Iris pigment epithelial cell (primary cell): Measurements from ENCODE around the gene MGAT3.
A peak's percentile ranks its signal among the peaks of the same experiment; 100 is the strongest.
"Not testable (repeated sequence)": the region's sequence is repeated elsewhere in the genome, so short reads cannot be mapped to it uniquely, and the experiment has no call there.

ENCODE experiments used
- DNase-seq: peaks from one replicate; pipeline ENCODE4 v3.0.0-alpha.2; 2011; ENCODE audit warnings: low read depth

MGAT3 gene

DNA sequence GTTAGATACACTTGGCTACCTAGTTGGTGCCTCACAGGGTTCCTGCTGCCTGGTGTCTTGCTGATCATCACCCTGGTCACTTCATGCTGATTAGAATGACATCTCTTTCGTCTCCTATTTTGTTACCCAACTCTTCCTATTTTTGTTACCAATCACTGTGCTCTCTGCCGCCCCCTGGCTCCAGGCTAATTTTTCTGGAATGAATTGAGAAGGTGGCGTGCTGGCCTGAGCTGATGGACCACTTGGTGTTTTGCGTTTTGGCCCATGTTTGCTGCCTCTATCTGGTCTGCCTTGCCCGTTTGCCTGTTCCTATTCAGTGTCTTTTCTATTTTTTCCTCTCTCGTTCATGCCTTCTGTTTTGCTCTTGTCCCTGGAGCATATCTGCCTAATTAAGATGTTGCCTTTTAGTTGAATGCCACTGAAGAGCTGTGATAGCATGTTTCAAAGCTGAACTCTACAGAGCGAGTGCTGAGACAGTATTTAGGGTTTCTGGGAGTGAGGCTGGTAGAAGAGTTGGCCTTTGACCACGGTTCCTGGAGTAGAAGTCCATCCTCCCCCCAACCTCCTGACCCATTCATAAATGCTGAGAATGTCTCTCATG, 57.7 kb downstream of the MGAT3 start:
- peak; percentile 41 for DNase-seq

DNA sequence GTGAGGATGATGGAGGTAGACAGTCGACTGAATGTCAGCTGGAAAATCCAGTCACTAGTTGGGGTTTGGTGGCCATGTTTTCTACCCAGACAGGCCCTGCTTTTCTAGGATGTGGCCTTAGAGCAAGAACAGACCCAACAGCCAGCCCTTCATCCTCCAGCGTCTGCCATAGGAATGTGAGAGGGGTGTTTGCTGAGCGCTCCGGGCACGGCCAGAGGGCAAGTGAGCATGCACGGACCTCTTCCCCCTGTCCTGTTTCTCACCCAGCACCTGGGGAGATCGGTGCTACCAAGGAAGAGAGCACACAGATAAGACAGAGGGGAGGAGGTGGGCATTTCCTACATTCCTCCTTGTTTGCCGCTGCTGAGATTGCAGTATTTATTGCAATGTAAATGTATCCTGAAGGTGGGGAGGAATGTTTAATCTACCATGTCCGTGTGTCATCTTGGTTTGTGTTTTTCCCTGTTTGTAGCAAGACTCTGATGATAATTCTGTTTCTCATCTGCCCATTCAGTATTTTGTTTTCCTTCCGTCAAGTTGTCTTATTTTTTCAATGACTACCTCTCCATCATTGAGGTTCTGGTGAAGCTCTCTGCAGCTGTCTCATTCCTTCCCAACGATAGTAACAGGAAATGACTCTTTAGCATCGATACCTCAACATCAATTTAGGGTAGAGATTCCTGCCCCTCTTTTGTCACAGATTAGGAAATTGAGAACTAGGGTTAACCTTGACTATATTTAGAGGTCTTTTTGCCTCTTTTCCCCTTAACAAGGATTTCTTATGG, 58.6 kb downstream of the MGAT3 start:
- no peak for DNase-seq

DNA sequence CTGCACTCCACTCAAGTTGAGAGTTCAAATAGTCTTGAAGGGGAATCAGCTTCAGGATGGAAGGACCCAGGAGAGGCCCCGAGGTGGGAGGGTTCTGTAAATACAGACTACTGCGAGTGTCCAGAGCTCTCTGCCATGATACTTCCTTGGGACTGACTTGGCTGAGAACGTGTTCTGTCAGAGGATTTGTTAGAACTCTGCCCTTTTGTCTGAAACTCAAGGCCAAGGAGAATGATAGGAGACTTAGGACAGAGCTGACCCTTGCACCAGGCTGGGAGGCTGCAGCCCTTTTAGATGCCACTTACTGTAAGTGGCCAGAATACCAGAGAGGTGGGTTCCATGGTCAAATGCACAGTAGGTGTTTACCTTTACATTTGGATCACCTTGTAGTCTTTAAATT, 60.7 kb downstream of the MGAT3 start:
- no peak for DNase-seq

DNA sequence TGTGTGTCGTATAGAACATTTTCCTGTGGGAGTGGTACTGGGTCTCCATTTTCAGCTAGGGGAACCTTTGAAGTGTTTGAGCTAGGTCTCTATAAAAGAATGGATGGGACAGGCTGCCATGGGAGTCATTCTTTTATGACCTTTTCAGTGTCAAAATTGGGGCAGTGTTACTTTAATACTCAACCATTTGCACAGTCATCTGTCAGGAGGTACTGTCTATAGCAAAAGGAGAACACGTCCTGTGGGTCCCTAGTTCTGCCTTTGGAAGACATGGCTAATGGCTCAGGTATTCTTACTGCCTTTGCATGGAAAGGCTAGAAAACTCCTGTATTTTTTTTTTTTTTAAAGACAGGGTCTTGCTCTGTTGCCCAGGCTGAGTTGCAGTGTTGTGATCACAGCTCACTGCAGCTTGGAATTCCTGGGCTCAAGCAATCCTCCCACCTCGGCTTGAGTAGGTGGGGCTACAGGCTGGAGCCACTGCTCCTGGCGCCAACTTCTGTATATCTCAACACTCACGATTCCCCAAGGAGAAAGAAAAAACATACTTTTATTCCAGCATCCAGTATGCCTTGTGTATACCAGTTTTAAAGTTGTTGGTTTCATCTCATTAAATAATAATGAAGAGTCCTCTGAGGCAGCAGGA, 61.5 kb downstream of the MGAT3 start:
- peak; percentile 28 for DNase-seq

DNA sequence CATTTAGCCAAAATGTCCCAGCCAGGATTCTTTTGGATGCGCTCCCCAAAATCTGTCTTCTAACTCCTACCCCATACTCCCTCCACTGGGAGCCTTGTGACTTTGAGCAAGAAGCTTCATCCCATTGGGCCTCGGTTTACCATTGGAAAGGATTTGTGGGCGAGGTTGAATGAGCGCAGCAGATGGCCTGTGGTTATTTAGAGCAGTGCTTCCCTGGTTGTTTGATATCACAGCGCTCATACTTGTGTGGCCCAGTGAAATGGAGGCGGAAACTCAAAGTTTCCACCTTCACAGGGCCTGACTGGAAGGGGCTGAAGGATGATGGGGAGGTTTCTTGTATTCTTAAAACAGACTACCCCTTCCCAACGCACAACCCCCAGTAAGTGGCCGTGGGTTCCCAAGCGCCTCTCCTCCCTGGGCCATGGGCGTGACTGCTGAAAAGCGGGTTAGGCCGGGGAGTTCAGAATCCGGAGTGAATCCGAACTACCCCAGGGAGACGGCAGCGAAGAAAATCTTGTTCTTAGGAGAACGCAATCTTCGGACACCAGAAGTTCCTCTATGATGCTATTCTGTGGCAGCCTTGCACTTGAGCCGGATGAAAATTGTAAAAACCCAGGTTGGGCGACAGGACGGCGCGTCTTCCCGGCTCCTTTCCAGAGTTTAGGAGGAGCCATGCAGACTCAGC, 62.3 kb downstream of the MGAT3 start:
- DNase-seq, result peak; percentile 71

DNA sequence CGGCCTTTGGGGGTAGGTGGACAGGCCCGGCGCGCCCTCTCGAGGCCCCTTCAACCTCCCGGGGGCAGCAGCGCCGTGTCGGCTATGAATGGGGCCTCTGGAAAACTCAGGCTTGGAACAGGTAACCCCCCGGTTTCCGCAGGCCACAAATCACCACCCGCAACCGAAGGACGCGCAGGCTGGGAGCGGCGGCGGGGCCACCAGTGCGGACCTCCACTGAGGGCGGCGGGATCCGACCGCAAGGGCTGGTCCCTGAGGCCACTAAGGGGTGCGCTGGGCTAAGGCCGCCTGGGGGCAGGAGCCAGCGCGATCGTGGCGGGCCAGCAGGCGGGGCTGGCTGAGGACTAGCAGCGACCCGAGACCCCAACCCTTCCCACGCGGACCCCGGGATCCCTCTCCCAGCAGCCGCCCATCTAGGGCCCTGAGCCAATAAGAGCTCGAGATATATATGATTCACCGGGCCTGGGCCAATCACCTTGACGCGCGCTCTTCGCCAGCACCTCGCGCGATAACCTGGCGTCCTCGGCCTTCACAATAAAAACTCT, 62.9 kb downstream of the MGAT3 start:
- DNase-seq, result peak; percentile 100

DNA sequence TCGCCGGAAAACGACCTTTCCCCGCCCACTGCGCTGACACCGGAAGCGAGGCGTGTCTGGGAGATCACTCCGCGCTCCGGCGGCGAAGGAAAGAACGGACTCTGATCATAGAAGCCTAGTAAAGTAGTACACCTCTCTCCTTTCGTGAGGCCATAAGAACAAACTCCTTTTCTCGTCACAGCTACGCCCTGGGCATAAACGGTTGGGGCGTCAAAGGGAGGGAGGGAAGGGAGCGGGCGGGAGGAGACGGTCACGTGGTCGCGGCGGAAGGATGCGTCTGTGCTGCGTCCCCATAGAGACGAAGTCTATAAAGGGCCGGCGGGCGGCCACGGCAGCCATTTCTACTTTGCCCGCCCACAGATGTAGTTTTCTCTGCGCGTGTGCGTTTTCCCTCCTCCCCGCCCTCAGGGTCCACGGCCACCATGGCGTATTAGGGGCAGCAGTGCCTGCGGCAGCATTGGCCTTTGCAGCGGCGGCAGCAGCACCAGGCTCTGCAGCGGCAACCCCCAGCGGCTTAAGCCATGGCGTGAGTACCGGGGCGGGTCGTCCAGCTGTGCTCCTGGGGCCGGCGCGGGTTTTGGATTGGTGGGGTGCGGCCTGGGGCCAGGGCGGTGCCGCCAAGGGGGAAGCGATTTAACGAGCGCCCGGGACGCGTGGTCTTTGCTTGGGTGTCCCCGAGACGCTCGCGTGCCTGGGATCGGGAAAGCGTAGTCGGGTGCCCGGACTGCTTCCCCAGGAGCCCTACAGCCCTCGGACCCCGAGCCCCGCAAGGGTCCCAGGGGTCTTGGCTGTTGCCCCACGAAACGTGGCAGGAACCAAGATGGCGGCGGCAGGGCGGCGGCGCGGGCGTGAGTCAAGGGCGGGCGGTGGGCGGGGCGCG, 63.7 kb downstream of the MGAT3 start, which contains the start of gene ATF4:
Gene ATF4 (plus strand): TSS at position 337 of the 880 bp plus-strand sequence. CDS start 884 bp downstream, outside the sequence.
- DNase-seq, result no peak

DNA sequence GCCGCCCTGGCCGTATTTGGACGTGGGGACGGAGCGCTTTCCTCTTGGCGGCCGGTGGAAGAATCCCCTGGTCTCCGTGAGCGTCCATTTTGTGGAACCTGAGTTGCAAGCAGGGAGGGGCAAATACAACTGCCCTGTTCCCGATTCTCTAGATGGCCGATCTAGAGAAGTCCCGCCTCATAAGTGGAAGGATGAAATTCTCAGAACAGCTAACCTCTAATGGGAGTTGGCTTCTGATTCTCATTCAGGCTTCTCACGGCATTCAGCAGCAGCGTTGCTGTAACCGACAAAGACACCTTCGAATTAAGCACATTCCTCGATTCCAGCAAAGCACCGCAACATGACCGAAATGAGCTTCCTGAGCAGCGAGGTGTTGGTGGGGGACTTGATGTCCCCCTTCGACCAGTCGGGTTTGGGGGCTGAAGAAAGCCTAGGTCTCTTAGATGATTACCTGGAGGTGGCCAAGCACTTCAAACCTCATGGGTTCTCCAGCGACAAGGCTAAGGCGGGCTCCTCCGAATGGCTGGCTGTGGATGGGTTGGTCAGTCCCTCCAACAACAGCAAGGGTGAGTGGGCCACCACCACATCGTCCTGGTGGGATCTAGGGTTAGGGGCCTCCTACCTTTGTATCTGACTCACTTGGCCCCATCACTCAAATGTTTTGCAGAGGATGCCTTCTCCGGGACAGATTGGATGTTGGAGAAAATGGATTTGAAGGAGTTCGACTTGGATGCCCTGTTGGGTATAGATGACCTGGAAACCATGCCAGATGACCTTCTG, 64.5 kb downstream of the MGAT3 start:
- DNase-seq, result peak; percentile 84

DNA sequence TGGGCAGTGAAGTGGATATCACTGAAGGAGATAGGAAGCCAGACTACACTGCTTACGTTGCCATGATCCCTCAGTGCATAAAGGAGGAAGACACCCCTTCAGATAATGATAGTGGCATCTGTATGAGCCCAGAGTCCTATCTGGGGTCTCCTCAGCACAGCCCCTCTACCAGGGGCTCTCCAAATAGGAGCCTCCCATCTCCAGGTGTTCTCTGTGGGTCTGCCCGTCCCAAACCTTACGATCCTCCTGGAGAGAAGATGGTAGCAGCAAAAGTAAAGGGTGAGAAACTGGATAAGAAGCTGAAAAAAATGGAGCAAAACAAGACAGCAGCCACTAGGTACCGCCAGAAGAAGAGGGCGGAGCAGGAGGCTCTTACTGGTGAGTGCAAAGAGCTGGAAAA, 65.3 kb downstream of the MGAT3 start:
- not testable (repeated sequence) for DNase-seq

DNA sequence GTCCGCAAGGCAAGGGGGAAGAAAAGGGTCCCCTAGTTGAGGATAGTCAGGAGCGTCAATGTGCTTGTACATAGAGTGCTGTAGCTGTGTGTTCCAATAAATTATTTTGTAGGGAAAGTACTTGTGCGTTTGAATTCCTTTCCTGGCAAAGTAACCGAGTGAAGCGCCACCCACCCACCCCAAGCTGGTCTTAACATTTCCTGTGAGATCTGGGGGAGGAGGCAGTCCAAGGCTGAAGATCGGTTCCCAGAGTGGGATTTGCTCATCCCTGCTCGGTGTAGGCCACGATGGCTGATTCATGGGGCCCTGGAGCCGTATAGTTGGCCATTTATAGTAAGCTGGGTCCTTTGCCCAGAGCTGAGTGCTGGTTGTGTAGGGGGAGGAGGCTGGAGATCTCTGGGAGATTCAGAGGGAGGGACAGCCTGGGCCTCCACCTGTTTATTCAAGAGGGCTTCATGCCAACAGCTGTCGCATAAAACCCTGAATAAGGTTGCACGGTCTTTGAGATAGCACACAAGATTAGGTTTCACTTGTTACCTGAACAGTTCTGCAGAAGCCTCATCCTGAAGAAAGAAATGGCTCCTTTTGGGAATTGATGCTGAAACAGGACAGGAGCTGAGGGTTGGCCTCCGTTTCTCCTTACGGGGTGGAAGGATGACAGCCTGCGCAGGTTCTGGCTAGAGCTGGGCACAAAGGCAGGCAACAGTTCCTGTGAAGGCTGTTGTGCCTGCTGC, 65.9 kb downstream of the MGAT3 start:
- peak; percentile 68 for DNase-seq

DNA sequence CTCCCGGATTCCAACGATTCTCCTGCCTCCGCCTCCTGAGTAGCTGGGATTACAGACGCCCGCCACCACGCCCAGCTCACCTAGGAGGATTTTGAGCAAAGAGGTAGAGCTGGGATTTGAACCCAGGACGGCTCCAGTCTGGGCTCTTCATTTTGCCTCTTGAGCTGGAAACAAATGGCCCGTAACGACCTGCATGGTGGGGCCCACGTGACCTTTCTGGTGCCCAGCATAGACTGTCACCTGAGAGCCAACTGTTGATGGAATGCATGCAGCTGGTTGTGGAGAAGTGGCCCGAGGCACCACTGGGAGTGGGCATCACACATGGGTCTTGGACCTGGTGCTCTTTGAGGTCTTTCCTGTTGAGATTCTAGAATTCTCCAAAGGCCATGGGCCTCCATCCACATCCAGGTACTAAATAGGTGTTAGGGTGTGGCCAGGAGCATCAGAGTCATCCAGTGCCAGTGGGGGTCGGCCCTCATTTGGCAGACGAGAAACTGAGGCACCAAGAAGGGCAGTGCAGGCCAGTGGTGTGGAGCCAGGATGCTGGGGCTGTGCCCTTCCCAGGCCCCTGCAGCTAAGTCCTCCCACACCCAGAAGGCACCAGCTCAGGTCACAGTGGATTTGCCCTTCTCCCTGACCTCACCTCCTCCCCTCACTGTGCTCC, 67.4 kb downstream of the MGAT3 start:
- no peak for DNase-seq

DNA sequence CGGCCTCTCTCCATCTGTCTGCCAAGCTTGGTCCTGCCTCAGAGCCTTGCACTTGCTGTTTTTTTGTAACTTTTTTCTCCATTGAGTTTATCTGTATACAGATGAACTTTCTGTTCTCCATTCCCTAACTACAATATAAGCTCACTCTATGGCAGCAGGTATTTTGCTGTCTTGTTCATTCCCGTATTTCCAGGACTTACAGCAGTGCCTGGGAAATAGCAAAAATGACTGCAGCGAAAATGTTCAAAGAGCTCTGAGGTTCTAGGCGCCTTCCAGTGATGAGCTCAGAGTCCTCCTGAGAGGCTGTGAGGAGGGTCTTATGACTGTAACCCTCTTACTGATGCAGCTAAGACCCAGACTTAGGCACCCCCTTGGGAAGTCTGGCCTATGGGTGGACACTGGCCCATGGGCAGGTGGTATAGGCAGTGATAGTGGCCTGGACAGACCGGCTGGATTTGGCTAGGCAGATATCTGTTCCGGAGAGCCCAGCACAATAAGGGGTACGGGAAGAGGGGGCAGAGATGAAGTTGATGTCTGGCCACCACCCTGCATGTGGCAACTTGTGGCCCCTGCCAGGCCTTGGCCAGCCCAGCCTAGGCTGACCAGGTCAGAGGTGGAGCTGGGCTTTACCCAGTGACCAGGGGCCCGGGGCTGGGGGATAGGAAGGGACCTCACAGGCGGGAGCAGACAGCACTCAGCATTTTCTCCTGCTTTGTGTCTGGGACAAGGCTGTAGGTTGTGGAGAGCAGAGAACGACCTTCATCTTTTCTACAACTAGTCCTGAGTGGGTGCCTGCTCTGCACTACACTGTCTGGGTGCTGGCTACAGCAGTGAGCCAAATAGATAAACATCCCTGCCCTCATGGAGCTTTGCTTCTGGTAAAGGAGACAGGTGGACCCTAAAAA, 68.2 kb downstream of the MGAT3 start:
- no peak for DNase-seq

DNA sequence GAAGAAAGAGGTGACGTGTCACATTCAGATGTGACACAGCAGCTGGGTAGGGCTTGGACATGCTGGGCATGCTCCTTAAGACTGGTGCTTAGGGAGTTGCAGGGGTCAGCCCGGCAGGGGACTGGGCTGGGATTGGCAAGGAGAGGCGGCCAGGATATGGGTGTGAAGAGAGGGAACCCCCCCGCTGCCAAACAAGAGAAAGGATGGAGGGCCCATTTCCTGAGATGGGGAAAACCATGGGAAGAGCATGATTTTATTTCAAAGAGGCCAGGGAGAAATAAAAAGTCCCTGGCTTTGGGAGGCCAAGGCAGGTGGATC, 68.8 kb downstream of the MGAT3 start:
- no peak for DNase-seq

DNA sequence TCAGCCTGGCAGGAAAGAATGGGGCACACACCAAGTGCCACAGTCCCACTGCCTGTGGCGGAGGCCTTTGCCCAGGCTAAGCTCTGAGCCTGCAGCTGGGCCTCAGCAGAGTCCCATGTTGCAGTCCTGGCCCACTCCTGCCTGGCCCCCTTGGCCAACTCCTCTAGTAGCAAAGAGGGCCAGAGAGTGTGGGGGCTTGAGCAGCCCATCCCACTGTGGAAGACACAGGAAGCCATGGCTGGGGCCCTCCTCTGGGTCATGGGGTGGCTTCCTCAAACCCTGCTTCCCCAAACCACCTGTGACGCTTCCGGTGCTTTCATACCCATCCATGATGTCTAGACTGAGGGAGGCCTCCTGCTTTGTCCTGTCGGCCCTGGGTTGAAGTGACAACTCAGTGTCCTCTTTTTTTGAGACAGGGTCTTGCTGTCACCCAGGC, 69.9 kb downstream of the MGAT3 start:
- no peak for DNase-seq

DNA sequence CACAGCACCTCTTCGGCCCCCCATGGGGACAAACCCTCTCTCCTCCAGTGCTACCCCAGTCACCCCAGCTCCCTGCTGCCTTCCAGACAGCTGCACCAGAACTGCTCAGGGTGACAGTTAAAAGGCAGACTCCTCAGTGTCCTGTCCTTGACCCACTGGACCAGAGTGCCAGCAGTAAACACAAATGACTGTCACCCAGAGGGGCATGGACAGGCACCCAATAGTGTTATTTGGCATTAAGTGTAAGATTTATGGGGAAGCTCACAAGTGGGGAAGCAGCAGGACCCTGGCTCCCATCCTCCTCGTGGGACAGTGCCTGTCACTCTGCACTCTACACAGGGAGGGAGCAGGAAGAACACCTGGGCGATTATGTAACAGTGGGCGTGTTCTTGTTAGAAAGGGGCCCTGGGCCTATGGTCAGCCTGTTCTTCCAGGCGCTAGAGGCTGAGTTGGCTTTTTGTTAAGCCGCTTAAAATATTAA, 70.7 kb downstream of the MGAT3 start:
- peak; percentile 31 for DNase-seq

DNA sequence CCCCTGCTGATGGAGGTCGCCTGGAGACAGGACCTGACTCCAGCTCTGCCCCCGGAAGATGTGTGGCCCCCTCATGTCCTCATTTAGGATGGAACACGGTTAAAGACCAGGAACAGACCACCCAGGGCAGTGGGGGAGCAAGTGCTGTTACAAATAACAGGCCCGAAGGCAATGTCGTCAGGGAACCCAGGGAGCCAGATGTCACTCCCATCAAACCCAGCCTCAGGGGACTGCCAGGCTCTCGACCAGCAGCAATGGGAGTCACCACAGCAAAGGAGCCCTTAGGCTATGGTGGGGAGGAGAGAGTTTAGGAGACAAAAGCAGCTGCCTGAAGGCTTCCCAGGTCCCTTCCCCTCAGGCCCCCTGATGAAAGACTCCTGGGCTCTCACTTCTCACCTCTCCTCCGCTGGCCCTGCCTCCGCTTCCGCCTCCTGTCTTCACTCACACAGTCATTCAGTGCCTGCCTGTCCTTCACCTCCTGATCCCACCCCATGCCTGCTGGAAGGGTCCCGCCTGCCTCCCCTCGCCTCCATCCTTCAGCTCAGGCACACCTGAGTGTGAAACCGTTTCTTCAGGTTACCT, 71.4 kb downstream of the MGAT3 start:
- no peak for DNase-seq

DNA sequence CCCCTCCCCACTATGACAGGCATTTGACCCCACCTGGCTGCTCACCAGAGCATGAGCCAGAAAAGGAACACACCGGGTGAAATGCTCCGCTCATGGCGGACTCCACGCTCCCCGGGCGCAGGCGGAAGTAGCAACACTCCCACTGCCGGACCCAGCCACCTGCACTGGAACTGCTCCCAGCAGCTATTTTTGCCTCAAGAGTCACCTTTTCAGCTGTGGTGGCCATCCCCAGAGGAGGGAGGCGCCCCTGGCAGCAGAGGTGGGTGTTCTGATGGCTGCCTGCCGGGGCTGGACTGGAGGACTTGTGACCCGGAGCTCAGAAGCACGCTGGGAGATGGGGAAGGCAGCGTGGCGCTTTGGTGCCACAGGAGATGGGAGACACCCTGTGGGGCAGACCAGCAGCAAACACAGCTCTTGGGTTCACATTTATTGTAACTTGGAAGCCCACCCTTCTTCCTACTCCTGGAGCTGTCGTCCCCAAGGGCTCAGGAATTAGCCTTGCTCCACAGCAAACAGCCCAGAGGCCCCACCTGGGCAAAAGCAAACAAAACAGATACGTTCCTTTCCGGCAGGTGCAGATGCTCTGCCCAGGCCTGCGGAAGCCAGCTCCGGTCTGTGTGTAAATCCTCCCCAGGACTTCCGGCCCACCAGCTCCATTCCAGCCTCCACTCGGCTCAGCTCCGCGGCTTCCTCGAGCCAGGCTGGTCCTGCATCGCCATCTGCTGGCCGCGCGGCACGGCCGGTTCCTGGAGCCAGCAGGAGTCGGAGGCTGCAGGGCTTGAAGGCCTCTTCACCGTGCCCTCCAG, 72.1 kb downstream of the MGAT3 start:
- DNase-seq, result peak; percentile 96
